HepG2 (cell line): Measurements from ENCODE around the gene STARD10. TPM values are rescaled to one million over a fixed set of nuclear protein-coding genes. Genes with fewer than 3 reads are reported as not detected.
A peak's percentile ranks its signal among the peaks of the same experiment; 100 is the strongest.

Experiments
- ATF6 ChIP-seq: sonication (generic); formaldehyde crosslinking; conservative IDR thresholded peaks from 2 replicates; pipeline ENCODE4 v1.4.0; 2020; ENCODE audit warnings: missing genetic modification reagents
- ISX ChIP-seq: sonication (generic); formaldehyde crosslinking; conservative IDR thresholded peaks from 2 replicates; pipeline ENCODE4 v1.5.0; 2020; ENCODE audit warnings: missing genetic modification reagents
- KAT8 ChIP-seq: IDR thresholded peaks from 2 replicates; pipeline ENCODE4 v1.6.1; 2016; ENCODE audit warnings: missing genetic modification reagents, missing compliant biosample characterization
- KDM1A ChIP-seq: IDR thresholded peaks from 2 replicates; pipeline ENCODE4 v1.6.1; 2016; ENCODE audit warnings: missing compliant biosample characterization
- MYC ChIP-seq: sonication (generic); formaldehyde crosslinking; IDR thresholded peaks from 2 replicates; pipeline ENCODE4 v1.9.0; 2021; ENCODE audit warnings: missing genetic modification reagents, borderline replicate concordance
- POLR2G ChIP-seq: fragments of 200-400 bp; formaldehyde crosslinking; IDR thresholded peaks from 2 replicates; pipeline ENCODE4 v1.6.1; 2018; ENCODE audit warnings: mild to moderate bottlenecking, low read depth, low read length, moderate library complexity
- TBX3 ChIP-seq: fragments of 450-650 bp; IDR thresholded peaks from 2 replicates; pipeline ENCODE4 v1.6.1; 2017; ENCODE audit warnings: antibody characterized with exemption, mild to moderate bottlenecking, inconsistent platforms, borderline replicate concordance
- TEAD3 ChIP-seq: optimal IDR thresholded peaks from 2 replicates; pipeline ENCODE3; 2016; ENCODE audit warnings: borderline replicate concordance
- TGIF2 ChIP-seq: IDR thresholded peaks from 2 replicates; pipeline ENCODE4 v1.6.1; 2016; ENCODE audit warnings: control low read depth, missing compliant biosample characterization
- TP53 ChIP-seq: sonication (generic); formaldehyde crosslinking; conservative IDR thresholded peaks from 2 replicates; pipeline ENCODE4 v1.4.0; 2020; ENCODE audit warnings: missing genetic modification reagents
- ZNF136 ChIP-seq: sonication (generic); formaldehyde crosslinking; IDR thresholded peaks from 2 replicates; pipeline ENCODE4 v1.8.1; 2022; ENCODE audit warnings: low read depth, mild to moderate bottlenecking, moderate library complexity, missing genetic modification reagents
- ZNF282 ChIP-seq: fragments of 450-650 bp; IDR thresholded peaks from 2 replicates; pipeline ENCODE4 v1.6.1; 2018; ENCODE audit not compliant: partially characterized antibody
- ZNF580 ChIP-seq: IDR thresholded peaks from 2 replicates; pipeline ENCODE4 v1.6.1; 2016; ENCODE audit warnings: low read depth, borderline replicate concordance
- ZNF609 ChIP-seq: sonication (generic); formaldehyde crosslinking; IDR thresholded peaks from 2 replicates; pipeline ENCODE4 v1.4.0; 2020; ENCODE audit warnings: mild to moderate bottlenecking, missing genetic modification reagents, borderline replicate concordance
- polyA plus RNA-seq, 8 experiments: library from polyadenylated mRNA; depleted of rRNA in 3 of 8; stranded (reverse) in 7 of 8; unstranded in 1 of 8; fragments of >200 nt; fragmentation: Illumina TruSeq in 4 of 8; extraction: Trizol in 4 of 8; gene quantifications; 2 replicates each; pipeline versions ENCODE4 v1.2.1 to v1.2.3, GENCODE V29; 2011 to 2016; ENCODE audit warnings: low read depth in 4 of 8, missing spikeins in 1 of 8, mixed read lengths in 1 of 8; ENCODE audit not compliant: insufficient read depth in 1 of 8
- total RNA-seq, 5 experiments: library from RNA; depleted of rRNA; stranded (reverse); fragments of >200 nt; fragmentation: Illumina TruSeq; extraction: Trizol; gene quantifications; 2 replicates each; pipeline ENCODE4 v1.2.3, GENCODE V29; 2016; ENCODE audit warnings: low read depth in 1 of 5
- TF ChIP-seq, protein P1 (sequence below): sonication (generic); formaldehyde crosslinking; IDR thresholded peaks from 2 replicates; pipeline ENCODE4 v1.4.0; 2020; ENCODE audit warnings: mild to moderate bottlenecking, missing genetic modification reagents
- TF ChIP-seq, protein P2 (sequence below): sonication (generic); formaldehyde crosslinking; IDR thresholded peaks from 2 replicates; pipeline ENCODE4 v1.4.0; 2020; ENCODE audit warnings: mild to moderate bottlenecking, missing genetic modification reagents
- TF ChIP-seq, protein P3 (sequence below): sonication (generic); formaldehyde crosslinking; IDR thresholded peaks from 2 replicates; pipeline ENCODE4 v1.9.0; 2021; ENCODE audit warnings: missing genetic modification reagents, mild to moderate bottlenecking, borderline replicate concordance

Gene STARD10
- total and polyA plus RNA-seq, 2 of the 13 experiments (the other 11 are each of a cell fraction or from before 2014, with no cell fraction given), result 260 to 341 TPM

DNA sequence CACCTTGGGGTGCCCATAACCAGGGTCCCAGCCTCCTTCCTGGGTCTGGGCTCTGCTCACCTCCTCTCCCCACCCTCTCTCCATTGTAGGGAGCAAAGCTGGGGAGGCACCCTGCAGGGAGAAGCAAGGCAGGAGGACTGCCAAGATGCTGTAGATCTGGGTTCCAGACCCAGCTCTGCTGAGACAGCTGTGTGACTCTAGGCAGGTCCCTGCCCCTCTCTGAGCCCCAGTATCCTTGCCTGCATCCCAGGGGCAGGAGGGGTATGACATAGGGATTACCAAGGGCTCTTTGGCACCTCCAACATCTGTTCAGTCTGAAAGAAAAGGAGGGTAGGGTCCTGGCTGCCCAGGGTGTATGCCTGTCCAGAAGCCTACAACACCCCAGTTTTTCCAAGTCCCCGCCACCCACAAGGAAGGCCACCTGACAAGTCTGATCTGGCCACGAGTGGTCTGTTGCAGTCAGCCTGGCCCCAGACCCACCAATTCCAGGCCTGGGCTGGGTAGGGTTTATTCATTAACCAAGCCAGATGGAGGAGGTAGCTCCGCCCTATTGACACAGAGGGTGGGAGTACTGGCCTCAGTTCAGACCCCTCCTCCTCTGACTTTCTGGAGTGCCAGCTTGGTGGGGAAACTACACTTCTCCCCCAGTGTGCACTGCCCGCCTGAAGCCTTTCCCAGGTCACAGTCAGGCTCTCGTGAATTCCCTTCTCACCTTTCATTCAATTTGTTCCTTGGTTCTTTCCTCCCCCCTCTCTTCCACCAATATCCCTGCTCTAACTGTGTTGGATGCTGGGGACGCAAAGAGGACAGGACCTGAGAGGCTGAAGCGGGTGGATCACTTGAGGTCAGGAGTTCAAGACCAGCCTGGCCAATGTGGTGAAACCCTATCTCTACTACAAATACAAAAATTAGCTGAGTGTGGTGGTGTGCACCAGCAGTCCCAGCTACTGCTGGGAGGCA lies 15.0 kb downstream of the STARD10 start (continued):
- TF ChIP-seq, protein P1, sequence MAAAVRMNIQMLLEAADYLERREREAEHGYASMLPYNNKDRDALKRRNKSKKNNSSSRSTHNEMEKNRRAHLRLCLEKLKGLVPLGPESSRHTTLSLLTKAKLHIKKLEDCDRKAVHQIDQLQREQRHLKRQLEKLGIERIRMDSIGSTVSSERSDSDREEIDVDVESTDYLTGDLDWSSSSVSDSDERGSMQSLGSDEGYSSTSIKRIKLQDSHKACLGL (CRISPR knock-in tag), result no peak; the same call in 1 of the 2 replicates
- TF ChIP-seq ISX (CRISPR knock-in tag), result no peak
- TF ChIP-seq, protein P2, sequence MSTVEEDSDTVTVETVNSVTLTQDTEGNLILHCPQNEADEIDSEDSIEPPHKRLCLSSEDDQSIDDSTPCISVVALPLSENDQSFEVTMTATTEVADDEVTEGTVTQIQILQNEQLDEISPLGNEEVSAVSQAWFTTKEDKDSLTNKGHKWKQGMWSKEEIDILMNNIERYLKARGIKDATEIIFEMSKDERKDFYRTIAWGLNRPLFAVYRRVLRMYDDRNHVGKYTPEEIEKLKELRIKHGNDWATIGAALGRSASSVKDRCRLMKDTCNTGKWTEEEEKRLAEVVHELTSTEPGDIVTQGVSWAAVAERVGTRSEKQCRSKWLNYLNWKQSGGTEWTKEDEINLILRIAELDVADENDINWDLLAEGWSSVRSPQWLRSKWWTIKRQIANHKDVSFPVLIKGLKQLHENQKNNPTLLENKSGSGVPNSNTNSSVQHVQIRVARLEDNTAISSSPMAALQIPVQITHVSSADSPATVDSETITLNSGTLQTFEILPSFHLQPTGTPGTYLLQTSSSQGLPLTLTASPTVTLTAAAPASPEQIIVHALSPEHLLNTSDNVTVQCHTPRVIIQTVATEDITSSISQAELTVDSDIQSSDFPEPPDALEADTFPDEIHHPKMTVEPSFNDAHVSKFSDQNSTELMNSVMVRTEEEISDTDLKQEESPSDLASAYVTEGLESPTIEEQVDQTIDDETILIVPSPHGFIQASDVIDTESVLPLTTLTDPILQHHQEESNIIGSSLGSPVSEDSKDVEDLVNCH, result no peak; the same call in 1 of the 2 replicates
- TF ChIP-seq TGIF2 (CRISPR knock-in tag), result 0 out of 2 replicates have a peak, but pooled peaks have one; percentile 16
- TF ChIP-seq ZNF580 (CRISPR knock-in tag), result 0 out of 2 replicates have a peak, but pooled peaks have one; percentile 30
- TF ChIP-seq POLR2G, result peak; percentile 64
- TF ChIP-seq TEAD3 (CRISPR knock-in tag), result peak; percentile 71
- TF ChIP-seq TBX3, result no peak
- TF ChIP-seq ZNF609 (CRISPR knock-in tag), result no peak
- no peak for TF ChIP-seq ATF6 (CRISPR knock-in tag)
- TF ChIP-seq TP53 (CRISPR knock-in tag), result no peak
- TF ChIP-seq, protein P3, sequence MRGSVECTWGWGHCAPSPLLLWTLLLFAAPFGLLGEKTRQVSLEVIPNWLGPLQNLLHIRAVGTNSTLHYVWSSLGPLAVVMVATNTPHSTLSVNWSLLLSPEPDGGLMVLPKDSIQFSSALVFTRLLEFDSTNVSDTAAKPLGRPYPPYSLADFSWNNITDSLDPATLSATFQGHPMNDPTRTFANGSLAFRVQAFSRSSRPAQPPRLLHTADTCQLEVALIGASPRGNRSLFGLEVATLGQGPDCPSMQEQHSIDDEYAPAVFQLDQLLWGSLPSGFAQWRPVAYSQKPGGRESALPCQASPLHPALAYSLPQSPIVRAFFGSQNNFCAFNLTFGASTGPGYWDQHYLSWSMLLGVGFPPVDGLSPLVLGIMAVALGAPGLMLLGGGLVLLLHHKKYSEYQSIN (CRISPR knock-in tag), result no peak
- TF ChIP-seq KAT8 (CRISPR knock-in tag), result no peak
- peak; percentile 34; the same call in 1 of the 2 replicates for TF ChIP-seq MYC (CRISPR knock-in tag)
- no peak for TF ChIP-seq KDM1A (CRISPR knock-in tag)
- no peak for TF ChIP-seq ZNF282
- TF ChIP-seq ZNF136 (CRISPR knock-in tag), result no peak; the same call in 1 of the 2 replicates
